ENCODE results near the gene ACVR1.
A peak's percentile ranks its signal among the peaks of the same experiment; 100 is the strongest.

The ACVR1 gene

GRCh38 chr2:157825885-157826284 is 50.2 kb downstream of the ACVR1 start:
- DNase-seq: peak; percentile 57

GRCh38 chr2:157822993-157823392 is 53.1 kb downstream of the ACVR1 start:
- DNase-seq: no peak

GRCh38 chr2:157822533-157822932 is 53.6 kb downstream of the ACVR1 start:
- DNase-seq: no peak

GRCh38 chr2:157821519-157822131 is 54.5 kb downstream of the ACVR1 start:
- DNase-seq: no peak

- DNase-seq: no peak
These were observed 55.9 kb downstream of the ACVR1 start for GRCh38 chr2:157820193-157820592.

- DNase-seq: no peak
These were observed 56.4 kb downstream of the ACVR1 start for GRCh38 chr2:157819761-157820160.

GRCh38 chr2:157818227-157818626 is 57.9 kb downstream of the ACVR1 start:
- DNase-seq: no peak

GRCh38 chr2:157815421-157815820 is 60.7 kb downstream of the ACVR1 start:
- DNase-seq: no peak

- DNase-seq: no peak
These were observed 62.7 kb downstream of the ACVR1 start for GRCh38 chr2:157813467-157813866.

GRCh38 chr2:157810037-157810436 is 66.1 kb downstream of the ACVR1 start:
- no peak for DNase-seq

GRCh38 chr2:157809212-157809611 is 66.9 kb downstream of the ACVR1 start:
- DNase-seq: no peak

GRCh38 chr2:157808421-157808820 is 67.7 kb downstream of the ACVR1 start:
- no peak for DNase-seq

GRCh38 chr2:157806426-157807077 is 69.6 kb downstream of the ACVR1 start:
- no peak for DNase-seq

- no peak for DNase-seq
These were observed 70.6 kb downstream of the ACVR1 start for GRCh38 chr2:157805519-157805918.

GRCh38 chr2:157804355-157804754 is 71.8 kb downstream of the ACVR1 start:
- DNase-seq: no peak

GRCh38 chr2:157803952-157804351 is 72.2 kb downstream of the ACVR1 start:
- DNase-seq: no peak

- DNase-seq: no peak
These were observed 72.7 kb downstream of the ACVR1 start for GRCh38 chr2:157803476-157803875.

- DNase-seq: peak; percentile 54
These were observed 75.2 kb downstream of the ACVR1 start for GRCh38 chr2:157800838-157801495.

- DNase-seq: no peak
These were observed 83.0 kb downstream of the ACVR1 start for GRCh38 chr2:157793053-157793612.

- no peak for DNase-seq
These were observed 83.6 kb downstream of the ACVR1 start for GRCh38 chr2:157792335-157793052.

GRCh38 chr2:157790780-157791179 is 85.3 kb downstream of the ACVR1 start:
- DNase-seq: no peak

GRCh38 chr2:157789933-157790511 is 86.1 kb downstream of the ACVR1 start:
- DNase-seq: peak; percentile 56

GRCh38 chr2:157789256-157789655 is 86.9 kb downstream of the ACVR1 start:
- DNase-seq: no peak
